Gastroesophageal sphincter (tissue), 4 donors: ENCODE results near the gene FGF16. TPM values are rescaled to one million over a fixed set of nuclear protein-coding genes. Genes with fewer than 3 reads are reported as not detected.

Experiments
- ATAC-seq: fragments of 150-250 bp; one replicate; pipeline ENCODE4 v1.9.1; 2016; ENCODE audit warnings: mild to moderate bottlenecking, moderate library complexity
- H3K27ac ChIP-seq, 4 donors: fragments of 200-600 bp; sonication (generic) in 3 of 4; 1 replicate in 3 of 4; 2 replicates in 1 of 4; pipeline ENCODE4 v1.5.1; 2016 to 2019
- H3K27me3 ChIP-seq: fragments of 200-600 bp; sonication (generic); one replicate; pipeline ENCODE4 v1.5.1; 2019
- H3K36me3 ChIP-seq, 2 donors: fragments of 200-600 bp; sonication (generic); one replicate each; pipeline ENCODE4 v1.5.1; 2019; ENCODE audit warnings: control low read depth in 1 of 2
- H3K4me1 ChIP-seq, 3 donors: fragments of 200-600 bp; sonication (generic); 1 replicate in 2 of 3; 2 replicates in 1 of 3; pipeline ENCODE4 v1.5.1; 2016 to 2019; ENCODE audit warnings: control low read depth in 2 of 3
- H3K4me3 ChIP-seq, 2 donors: fragments of 200-600 bp; sonication (generic); one replicate each; pipeline ENCODE4 v1.5.1; 2019; ENCODE audit warnings: mild to moderate bottlenecking in 1 of 2, moderate library complexity in 1 of 2
- H3K9me3 ChIP-seq, 3 donors: fragments of 200-600 bp; sonication (generic); one replicate each; pipeline ENCODE4 v1.5.1; 2017 to 2019; ENCODE audit warnings: control low read depth in 2 of 3
- CTCF ChIP-seq, 4 experiments: fragments of 200-600 bp in 2 of 4; fragments of 450-650 bp in 2 of 4; sonication (generic) in 1 of 4; IDR thresholded peaks; one replicate each; pipeline ENCODE4 v1.5.1; 2017 to 2019; ENCODE audit warnings: antibody characterized with exemption in 4 of 4, mild to moderate bottlenecking in 2 of 4, moderate library complexity in 2 of 4
- EP300 ChIP-seq: sonication (generic); formaldehyde crosslinking; IDR thresholded peaks from one replicate; pipeline ENCODE4 v1.6.1; 2017; ENCODE audit warnings: antibody characterized with exemption, mild to moderate bottlenecking
- POLR2A ChIP-seq, 2 donors: fragments of 450-650 bp; IDR thresholded peaks; one replicate each; pipeline ENCODE4 v1.6.1; 2017; ENCODE audit warnings: antibody characterized with exemption in 2 of 2, mild to moderate bottlenecking in 2 of 2, moderate library complexity in 1 of 2
- POLR2AphosphoS5 ChIP-seq: sonication (generic); formaldehyde crosslinking; IDR thresholded peaks from one replicate; pipeline ENCODE4 v1.6.1; 2017; ENCODE audit warnings: antibody characterized with exemption
- WGBS, 2 donors: methylation state at CpG; one replicate each; pipeline ENCODE4 v1.1.5; 2018; ENCODE audit warnings: low coverage in 1 of 2; 5-methylcytosine and 5-hydroxymethylcytosine counted together
- total RNA-seq, 4 donors: library from RNA; depleted of rRNA; stranded (reverse); fragments of >200 nt; gene quantifications; one replicate each; pipeline ENCODE4 v1.1.0, GENCODE V29; 2016

Gene FGF16
- total RNA-seq, 4 donors from 2014 or later, result 0.23 TPM; not detected in 3

GRCh38 chrX:77444075-77444474, 3.1 kb upstream of the FGF16 start:
- Histone ChIP-seq H3K4me3 (no peak overlapping the region), H3K9me3 (no peaks in the 10 kb centered on the region), H3K4me1 (peaks cover 0 to 21% (median 0%) of the 10 kb centered on the region in 3 donors), H3K27ac (no peak overlapping the region), H3K27me3 (no peaks in the 10 kb centered on the region), H3K36me3 (no peaks in the 10 kb centered on the region)
- ATAC-seq, result no peak
- no peak for TF ChIP-seq POLR2A (IDR thresholded peaks at IDR 0.05)
- no peak for TF ChIP-seq EP300
- TF ChIP-seq CTCF (IDR thresholded peaks at IDR 0.05), result no peak
- no peak for TF ChIP-seq POLR2AphosphoS5
- WGBS, 2 donors, result 56 to 57% methylated on average over 1 of the region's 1 CpG

GRCh38 chrX:77444545-77444944, 2.6 kb upstream of the FGF16 start:
- no peaks in the 10 kb centered on the region for H3K36me3 ChIP-seq
- no peak for TF ChIP-seq EP300
- TF ChIP-seq POLR2AphosphoS5, result no peak
- TF ChIP-seq CTCF (IDR thresholded peaks at IDR 0.05), result no peak
- TF ChIP-seq POLR2A (IDR thresholded peaks at IDR 0.05), result no peak
- no peak for ATAC-seq
- no peak overlapping the region for H3K27ac ChIP-seq
- no peak overlapping the region for H3K4me3 ChIP-seq
- no peaks in the 10 kb centered on the region for H3K9me3 ChIP-seq
- 83 to 96% methylated on average over 1 to 2 of the region's 3 CpGs for WGBS, 2 donors
- H3K4me1 ChIP-seq, result peaks cover 0 to 21% (median 0%) of the 10 kb centered on the region in 3 donors
- H3K27me3 ChIP-seq, result no peaks in the 10 kb centered on the region

GRCh38 chrX:77446029-77446585, 1.1 kb upstream of the FGF16 start:
- TF ChIP-seq CTCF (IDR thresholded peaks at IDR 0.05) (peak in 1 of 4 experiments; percentile 34), EP300 (no peak)
- H3K36me3 ChIP-seq, result no peaks in the 10 kb centered on the region
- H3K27ac ChIP-seq, result peak overlapping the region in 1 of 4 donors; percentile 30
- peak overlapping the region; percentile 10 to 40 for H3K4me3 ChIP-seq
- H3K4me1 ChIP-seq, result peaks cover 0 to 21% (median 0%) of the 10 kb centered on the region in 3 donors
- no peak for ATAC-seq
- no peaks in the 10 kb centered on the region for H3K9me3 ChIP-seq
- WGBS, 2 donors, result 0 to 27% methylated on average over 6 to 10 of the region's 27 CpGs
- H3K27me3 ChIP-seq, result no peaks in the 10 kb centered on the region

GRCh38 chrX:77447653-77448569, 722 bp downstream of the FGF16 start:
- H3K4me1 ChIP-seq, result peaks cover 0 to 21% (median 0%) of the 10 kb centered on the region in 3 donors
- no peak for TF ChIP-seq EP300
- TF ChIP-seq CTCF (IDR thresholded peaks at IDR 0.05), result no peak
- TF ChIP-seq POLR2A (IDR thresholded peaks at IDR 0.05), result no peak
- no peak for TF ChIP-seq POLR2AphosphoS5
- no peaks in the 10 kb centered on the region for H3K27me3 ChIP-seq
- H3K4me3 ChIP-seq, result peak overlapping the region in 1 of 2 donors; percentile 40
- peak overlapping the region in 2 of 4 donors; percentile 10 to 27 for H3K27ac ChIP-seq
- no peaks in the 10 kb centered on the region for H3K36me3 ChIP-seq
- peak; percentile 11 for ATAC-seq
- 80% methylated on average over 1 of the region's 73 CpGs; no CpG with 5 or more reads in 1 of the 2 donors for WGBS, 2 donors
- H3K9me3 ChIP-seq, result no peaks in the 10 kb centered on the region
